ENCODE results near the gene TMEM266.

TMEM266 gene

GRCh38 chr15:76236350-76236749 lies 176.6 kb downstream of the TMEM266 start:
- DNase-seq (ENCODE audit: low read depth), result no peak
- no peak overlapping the region for H3K4me3 ChIP-seq (ENCODE audit: low read depth, low read length)
- TF ChIP-seq MYC (IDR thresholded peaks at IDR 0.05; ENCODE audit: low read depth, low read length) (no peak), POLR2A (IDR thresholded peaks at IDR 0.05; ENCODE audit: extremely low read depth, insufficient read length) (no peak), MAX (IDR thresholded peaks at IDR 0.05; ENCODE audit: low read depth, low read length) (no peak)
- TF ChIP-seq, protein P1, sequence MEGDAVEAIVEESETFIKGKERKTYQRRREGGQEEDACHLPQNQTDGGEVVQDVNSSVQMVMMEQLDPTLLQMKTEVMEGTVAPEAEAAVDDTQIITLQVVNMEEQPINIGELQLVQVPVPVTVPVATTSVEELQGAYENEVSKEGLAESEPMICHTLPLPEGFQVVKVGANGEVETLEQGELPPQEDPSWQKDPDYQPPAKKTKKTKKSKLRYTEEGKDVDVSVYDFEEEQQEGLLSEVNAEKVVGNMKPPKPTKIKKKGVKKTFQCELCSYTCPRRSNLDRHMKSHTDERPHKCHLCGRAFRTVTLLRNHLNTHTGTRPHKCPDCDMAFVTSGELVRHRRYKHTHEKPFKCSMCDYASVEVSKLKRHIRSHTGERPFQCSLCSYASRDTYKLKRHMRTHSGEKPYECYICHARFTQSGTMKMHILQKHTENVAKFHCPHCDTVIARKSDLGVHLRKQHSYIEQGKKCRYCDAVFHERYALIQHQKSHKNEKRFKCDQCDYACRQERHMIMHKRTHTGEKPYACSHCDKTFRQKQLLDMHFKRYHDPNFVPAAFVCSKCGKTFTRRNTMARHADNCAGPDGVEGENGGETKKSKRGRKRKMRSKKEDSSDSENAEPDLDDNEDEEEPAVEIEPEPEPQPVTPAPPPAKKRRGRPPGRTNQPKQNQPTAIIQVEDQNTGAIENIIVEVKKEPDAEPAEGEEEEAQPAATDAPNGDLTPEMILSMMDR (IDR thresholded peaks at IDR 0.05; ENCODE audit: low read depth, low read length), result no peak

DNA sequence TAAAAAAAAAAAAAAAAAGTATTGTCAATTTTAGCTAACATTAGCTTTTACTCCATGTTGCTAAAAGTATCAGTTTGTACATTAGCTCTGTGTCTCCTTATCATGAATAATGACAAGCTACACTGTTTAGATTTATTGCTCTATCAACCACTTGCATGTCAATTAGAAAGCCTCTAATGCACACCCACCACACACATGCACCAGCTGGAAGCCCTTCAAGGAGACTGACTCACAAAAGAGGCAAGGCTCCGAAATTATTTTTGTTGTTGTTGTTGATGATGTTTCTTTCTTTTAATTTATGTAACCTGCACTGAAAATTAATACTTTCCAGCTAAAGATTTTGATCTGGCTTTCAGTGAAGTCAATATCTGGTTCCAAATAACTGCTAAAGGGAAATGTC lies 180.0 kb downstream of the TMEM266 start:
- no peak overlapping the region for H3K4me3 ChIP-seq (ENCODE audit: low read depth, low read length)
- no peak for DNase-seq (ENCODE audit: low read depth)
- TF ChIP-seq MAX (IDR thresholded peaks at IDR 0.05; ENCODE audit: low read depth, low read length) (no peak), MYC (IDR thresholded peaks at IDR 0.05; ENCODE audit: low read depth, low read length) (no peak), POLR2A (IDR thresholded peaks at IDR 0.05; ENCODE audit: extremely low read depth, insufficient read length) (no peak)
- TF ChIP-seq, protein P1 (IDR thresholded peaks at IDR 0.05; ENCODE audit: low read depth, low read length), result no peak

- no peak for TF ChIP-seq POLR2A (IDR thresholded peaks at IDR 0.05; ENCODE audit: extremely low read depth, insufficient read length)
- TF ChIP-seq MAX (IDR thresholded peaks at IDR 0.05; ENCODE audit: low read depth, low read length), result no peak
- TF ChIP-seq MYC (IDR thresholded peaks at IDR 0.05; ENCODE audit: low read depth, low read length), result no peak
- TF ChIP-seq, protein P1 (IDR thresholded peaks at IDR 0.05; ENCODE audit: low read depth, low read length), result no peak
- DNase-seq (ENCODE audit: low read depth), result no peak
- H3K4me3 ChIP-seq (ENCODE audit: low read depth, low read length), result no peak overlapping the region
These were observed 185.4 kb downstream of the TMEM266 start for GRCh38 chr15:76245072-76245610.

DNA sequence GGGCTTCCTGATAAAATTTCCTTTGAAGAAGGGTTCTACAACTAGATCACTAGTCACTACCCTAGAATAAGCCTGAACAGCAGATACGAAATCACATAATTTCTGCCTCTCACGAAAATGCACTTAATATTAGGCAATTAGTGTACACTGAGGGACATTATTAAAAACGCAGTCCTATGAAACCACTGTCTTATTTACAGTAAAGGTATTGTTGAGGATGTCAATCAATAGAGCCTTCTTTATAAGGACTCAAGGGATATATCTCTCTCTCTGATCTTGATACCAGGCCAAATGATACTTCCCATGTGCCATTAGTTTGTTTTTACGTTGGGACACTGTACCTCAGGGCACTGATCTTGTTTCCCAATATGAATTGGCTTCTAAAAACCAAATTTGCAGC lies 191.9 kb downstream of the TMEM266 start:
- TF ChIP-seq, protein P1 (IDR thresholded peaks at IDR 0.05; ENCODE audit: low read depth, low read length), result no peak
- no peak for TF ChIP-seq MAX (IDR thresholded peaks at IDR 0.05; ENCODE audit: low read depth, low read length)
- no peak for TF ChIP-seq POLR2A (IDR thresholded peaks at IDR 0.05; ENCODE audit: extremely low read depth, insufficient read length)
- TF ChIP-seq MYC (IDR thresholded peaks at IDR 0.05; ENCODE audit: low read depth, low read length), result no peak
- no peak for DNase-seq (ENCODE audit: low read depth)
- H3K4me3 ChIP-seq (ENCODE audit: low read depth, low read length), result no peak overlapping the region

GRCh38 chr15:76252249-76252648 lies 192.5 kb downstream of the TMEM266 start:
- TF ChIP-seq POLR2A (IDR thresholded peaks at IDR 0.05; ENCODE audit: extremely low read depth, insufficient read length), result no peak
- TF ChIP-seq MYC (IDR thresholded peaks at IDR 0.05; ENCODE audit: low read depth, low read length), result no peak
- TF ChIP-seq, protein P1 (IDR thresholded peaks at IDR 0.05; ENCODE audit: low read depth, low read length), result no peak
- no peak for TF ChIP-seq MAX (IDR thresholded peaks at IDR 0.05; ENCODE audit: low read depth, low read length)
- DNase-seq (ENCODE audit: low read depth), result no peak
- H3K4me3 ChIP-seq (ENCODE audit: low read depth, low read length), result no peak overlapping the region
